Liver (tissue), 3 donors: ENCODE measurements around the gene RTP1.

Experiments used
- EGR1 ChIP-seq, 2 donors: IDR thresholded peaks; 2 replicates each; pipeline ENCODE4 v1.6.1; 2016 to 2018; ENCODE audit warnings: antibody characterized with exemption in 2 of 2, low read depth in 2 of 2
- FOXA2 ChIP-seq: IDR thresholded peaks from 2 replicates; pipeline ENCODE4 v1.6.1; 2016; ENCODE audit warnings: antibody characterized with exemption
- GABPA ChIP-seq, 2 donors: IDR thresholded peaks in 1 of 2; conservative IDR thresholded peaks in 1 of 2; 2 replicates each; pipeline ENCODE4 v1.6.1; 2016; ENCODE audit warnings: antibody characterized with exemption in 2 of 2, mild to moderate bottlenecking in 1 of 2, moderate library complexity in 1 of 2
- MAX ChIP-seq: IDR thresholded peaks from 2 replicates; pipeline ENCODE4 v1.6.1; 2016; ENCODE audit warnings: antibody characterized with exemption
- TAF1 ChIP-seq: conservative IDR thresholded peaks from 2 replicates; pipeline ENCODE4 v1.6.1; 2016; ENCODE audit warnings: antibody characterized with exemption, mild to moderate bottlenecking
- TF ChIP-seq, protein P1 (sequence below): fragments of 150-350 bp; IDR thresholded peaks from 2 replicates; pipeline ENCODE4 v1.5.1; 2017; ENCODE audit warnings: improper control_type of control experiment, low read depth, low read length; ENCODE audit not compliant: missing input control
- donor health status: healthy.
- donor health status: healthy.

- TF ChIP-seq, protein P1, sequence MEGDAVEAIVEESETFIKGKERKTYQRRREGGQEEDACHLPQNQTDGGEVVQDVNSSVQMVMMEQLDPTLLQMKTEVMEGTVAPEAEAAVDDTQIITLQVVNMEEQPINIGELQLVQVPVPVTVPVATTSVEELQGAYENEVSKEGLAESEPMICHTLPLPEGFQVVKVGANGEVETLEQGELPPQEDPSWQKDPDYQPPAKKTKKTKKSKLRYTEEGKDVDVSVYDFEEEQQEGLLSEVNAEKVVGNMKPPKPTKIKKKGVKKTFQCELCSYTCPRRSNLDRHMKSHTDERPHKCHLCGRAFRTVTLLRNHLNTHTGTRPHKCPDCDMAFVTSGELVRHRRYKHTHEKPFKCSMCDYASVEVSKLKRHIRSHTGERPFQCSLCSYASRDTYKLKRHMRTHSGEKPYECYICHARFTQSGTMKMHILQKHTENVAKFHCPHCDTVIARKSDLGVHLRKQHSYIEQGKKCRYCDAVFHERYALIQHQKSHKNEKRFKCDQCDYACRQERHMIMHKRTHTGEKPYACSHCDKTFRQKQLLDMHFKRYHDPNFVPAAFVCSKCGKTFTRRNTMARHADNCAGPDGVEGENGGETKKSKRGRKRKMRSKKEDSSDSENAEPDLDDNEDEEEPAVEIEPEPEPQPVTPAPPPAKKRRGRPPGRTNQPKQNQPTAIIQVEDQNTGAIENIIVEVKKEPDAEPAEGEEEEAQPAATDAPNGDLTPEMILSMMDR, result no peak
- no peak for TF ChIP-seq GABPA (IDR thresholded peaks at IDR 0.05 in 1 of 2, conservative IDR thresholded peaks at IDR 0.05 in 1 of 2)
- no peak for TF ChIP-seq FOXA2
- no peak for TF ChIP-seq EGR1 (IDR thresholded peaks at IDR 0.05; ENCODE audit: low read depth in 2 of 2)
- no peak for TF ChIP-seq TAF1
- no peak for TF ChIP-seq MAX
Measured at GRCh38 chr3:187247398-187247797, 50.1 kb downstream of the RTP1 start.
